ENCODE results near the gene CCR5AS.

The CCR5AS gene

GRCh38 chr3:46353647-46354410 is 53.0 kb downstream of the CCR5AS start, which contains the start of gene CCR2:
Gene CCR2, plus strand, starts transcription at chr3:46354111. Its CDS starts 3,417 bp downstream, at chr3:46357528.
- DNase-seq (peak in 1 of 10 donors; percentile 16), ATAC-seq (peak in 1 of 2 donors; percentile 54)
- Mint-ChIP-seq H3K4me1 (peaks cover 21 to 81% (median 60%) of the 10 kb centered on the region in 4 donors), H3K27ac (peak within 1 kb of the TSS in 6 of 10 donors; percentile 26 to 64 (median 48)), H3K27me3 (peaks cover 0 to 24% (median 4%) of the 10 kb centered on the region in 5 donors), H3K4me3 (peak within 1 kb of the TSS in 9 of 10 donors; percentile 4 to 67 (median 38)), H3K36me3 (no peaks in the 10 kb centered on the region), H3K9me3 (peaks cover 0 to 3% (median under 1%) of the 10 kb centered on the region in 9 donors)
- POLR2A ChIA-PET = no interaction called here

GRCh38 chr3:46353090-46353489 is 53.8 kb downstream of the CCR5AS start:
- DNase-seq (no peak), ATAC-seq (no peak)
- peaks cover 0 to 21% (median 4%) of the 10 kb centered on the region in 5 donors for H3K27me3 Mint-ChIP-seq
- POLR2A ChIA-PET = no interaction called here
- H3K27ac Mint-ChIP-seq = peak overlapping the region in 4 of 10 donors; percentile 26 to 53 (median 40)
- H3K4me1 Mint-ChIP-seq = peaks cover 23 to 85% (median 66%) of the 10 kb centered on the region in 4 donors
- peaks cover 0 to 9% (median 4%) of the 10 kb centered on the region in 9 donors for H3K9me3 Mint-ChIP-seq
- peak overlapping the region in 6 of 10 donors; percentile 5 to 50 (median 31) for H3K4me3 Mint-ChIP-seq
- H3K36me3 Mint-ChIP-seq = no peaks in the 10 kb centered on the region

DNA sequence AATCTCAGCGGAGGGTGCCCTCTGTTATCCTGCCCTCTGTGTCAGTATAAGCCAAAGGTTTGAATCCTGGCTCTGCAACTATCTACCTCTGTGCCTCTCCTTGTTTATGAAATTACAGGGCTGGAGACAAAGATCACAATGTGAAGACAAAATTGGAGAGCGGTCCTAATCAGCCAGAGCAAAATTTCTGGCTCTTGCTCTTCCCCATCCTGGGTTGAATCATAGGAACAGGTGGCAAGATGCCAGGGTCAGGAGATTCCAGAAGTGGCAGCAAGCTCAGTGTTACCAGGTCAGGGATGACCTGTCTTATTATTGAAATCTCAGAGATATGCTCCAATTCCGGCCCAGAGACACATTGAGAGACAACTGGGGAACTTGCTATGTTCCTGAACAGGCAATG is 55.2 kb downstream of the CCR5AS start:
- DNase-seq = no peak
- POLR2A ChIA-PET = no interaction called here
- H3K4me3 Mint-ChIP-seq = peak overlapping the region in 1 of 10 donors; percentile 13
- H3K27me3 Mint-ChIP-seq = peaks cover 0 to 16% (median 4%) of the 10 kb centered on the region in 5 donors
- H3K9me3 Mint-ChIP-seq = peaks cover 0 to 10% (median 4%) of the 10 kb centered on the region in 9 donors
- ATAC-seq = no peak
- H3K27ac Mint-ChIP-seq = peak overlapping the region in 1 of 10 donors; percentile 30
- H3K4me1 Mint-ChIP-seq = peaks cover 23 to 84% (median 70%) of the 10 kb centered on the region in 4 donors
- H3K36me3 Mint-ChIP-seq = peaks cover 0 to 6% (median 0%) of the 10 kb centered on the region in 3 donors

DNA sequence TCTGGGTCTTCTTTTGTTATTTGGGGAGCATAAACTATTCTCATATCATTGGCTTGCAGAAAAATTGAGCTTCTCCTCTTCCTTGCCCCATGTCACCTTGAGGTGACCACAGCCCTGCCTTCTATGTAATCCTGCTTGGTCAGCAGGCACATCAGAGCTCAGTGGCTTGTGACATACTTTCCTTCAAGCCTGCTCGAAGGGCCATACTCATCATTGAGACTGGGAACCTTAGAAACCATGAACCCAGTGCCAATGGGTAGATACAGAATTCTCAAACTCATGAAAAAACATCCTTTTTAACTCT is 56.7 kb downstream of the CCR5AS start:
- DNase-seq = no peak
- H3K4me3 Mint-ChIP-seq = peak overlapping the region in 9 of 10 donors; percentile 13 to 75 (median 69)
- no peak for ATAC-seq
- H3K4me1 Mint-ChIP-seq = peaks cover 21 to 73% (median 67%) of the 10 kb centered on the region in 4 donors
- peak overlapping the region in 5 of 10 donors; percentile 38 to 75 (median 55) for H3K27ac Mint-ChIP-seq
- H3K27me3 Mint-ChIP-seq = peaks cover 0 to 7% (median 0%) of the 10 kb centered on the region in 5 donors
- peaks cover 0 to 6% (median 0%) of the 10 kb centered on the region in 3 donors for H3K36me3 Mint-ChIP-seq
- peaks cover 0 to 10% (median 4%) of the 10 kb centered on the region in 9 donors for H3K9me3 Mint-ChIP-seq
- POLR2A ChIA-PET = interaction anchor here (0.6 kb wide), 1 partner anchor 978 kb away, joined by 5 read pairs; no protein-coding TSS in a partner anchor

DNA sequence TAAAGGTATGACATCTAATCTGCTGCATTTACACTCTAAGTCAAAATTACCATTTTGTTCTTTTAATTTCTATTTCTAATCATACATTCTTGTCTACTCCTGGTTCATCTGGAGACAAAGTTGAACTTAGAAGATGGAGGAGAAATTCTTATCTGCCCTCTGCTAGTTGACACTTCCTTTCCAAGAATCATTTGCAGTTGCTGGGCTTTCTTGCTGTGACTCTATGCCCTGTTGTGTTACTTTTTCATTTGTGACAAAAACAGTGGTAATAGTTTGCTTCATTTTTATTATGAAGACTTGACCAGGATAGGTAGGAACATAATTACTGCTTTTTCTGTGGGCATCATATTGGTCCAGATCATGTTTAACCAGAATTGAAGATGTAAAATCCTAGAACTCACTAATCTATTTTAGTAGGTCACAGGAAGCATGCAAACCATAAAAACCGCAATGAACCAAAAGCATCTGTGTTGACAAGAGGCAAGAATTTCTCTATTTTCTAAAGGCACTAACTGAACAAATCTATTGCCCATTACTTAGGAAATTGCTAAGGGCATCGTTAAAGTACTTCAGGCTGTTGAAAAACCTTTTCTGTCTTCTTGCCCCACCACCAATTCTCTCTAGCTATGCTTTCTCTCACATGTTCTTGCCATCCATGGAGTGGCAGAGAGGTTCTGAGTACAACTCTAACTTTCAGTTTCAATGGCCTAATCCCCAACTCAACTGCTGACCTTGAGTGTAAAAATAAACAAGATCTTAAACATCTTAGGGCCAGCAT is 57.2 kb downstream of the CCR5AS start:
- ATAC-seq (peak; percentile 37 to 51), DNase-seq (peak in 4 of 10 donors; percentile 20 to 38 (median 33))
- POLR2A ChIA-PET = interaction anchor here (0.6 kb wide), 1 partner anchor 979 kb away, joined by 5 read pairs; no protein-coding TSS in a partner anchor
- peak overlapping the region in 7 of 10 donors; percentile 38 to 75 (median 55) for H3K27ac Mint-ChIP-seq
- H3K9me3 Mint-ChIP-seq = peaks cover 0 to 10% (median 4%) of the 10 kb centered on the region in 9 donors
- H3K4me1 Mint-ChIP-seq = peaks cover 19 to 69% (median 63%) of the 10 kb centered on the region in 4 donors
- peaks cover 0 to 4% (median 0%) of the 10 kb centered on the region in 5 donors for H3K27me3 Mint-ChIP-seq
- peak overlapping the region; percentile 43 to 75 (median 69) for H3K4me3 Mint-ChIP-seq
- peaks cover 0 to 6% (median 0%) of the 10 kb centered on the region in 3 donors for H3K36me3 Mint-ChIP-seq

DNA sequence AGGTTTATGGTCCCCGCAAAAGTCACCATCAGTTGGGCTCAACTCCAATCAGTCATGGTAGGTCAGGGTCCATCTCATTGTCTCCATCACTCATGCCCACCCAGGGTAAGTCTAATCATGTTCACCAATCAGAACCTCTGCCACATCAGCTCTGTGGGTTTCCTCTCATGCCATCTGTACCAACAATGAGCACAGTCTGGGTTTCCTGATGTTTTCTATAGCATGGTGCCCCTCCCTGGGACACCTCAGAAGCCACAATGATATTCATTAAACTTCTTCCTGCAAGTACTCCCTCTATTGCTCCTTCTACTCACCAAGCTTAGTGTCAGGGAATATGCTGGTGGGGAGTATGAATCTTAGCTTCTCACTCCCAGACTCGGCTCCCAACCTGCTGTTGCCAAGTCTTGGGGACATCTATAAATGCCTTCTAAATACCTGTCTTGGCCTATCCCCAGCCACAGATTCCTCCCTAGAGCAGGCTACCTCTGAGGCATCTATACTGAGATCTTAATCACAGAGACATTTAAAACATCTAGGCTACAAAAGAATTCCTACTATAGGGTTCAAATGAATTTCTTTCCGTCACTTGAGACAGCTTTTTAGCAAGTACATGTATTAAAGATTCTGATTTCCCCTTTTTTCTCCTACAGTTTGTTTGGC is 57.9 kb downstream of the CCR5AS start:
- peak in 1 of 2 donors; percentile 29 for ATAC-seq
- H3K4me1 Mint-ChIP-seq = peaks cover 16 to 62% (median 57%) of the 10 kb centered on the region in 4 donors
- H3K9me3 Mint-ChIP-seq = peaks cover 0 to 10% (median 4%) of the 10 kb centered on the region in 9 donors
- peak overlapping the region; percentile 43 to 75 (median 69) for H3K4me3 Mint-ChIP-seq
- H3K36me3 Mint-ChIP-seq = peaks cover 0 to 6% (median 0%) of the 10 kb centered on the region in 3 donors
- H3K27ac Mint-ChIP-seq = peak overlapping the region in 8 of 10 donors; percentile 11 to 75 (median 50)
- DNase-seq = no peak
- no peaks in the 10 kb centered on the region for H3K27me3 Mint-ChIP-seq
- POLR2A ChIA-PET = interaction anchor here (0.6 kb wide), 1 partner anchor 635 kb away, joined by 3 read pairs; no protein-coding TSS in a partner anchor

DNA sequence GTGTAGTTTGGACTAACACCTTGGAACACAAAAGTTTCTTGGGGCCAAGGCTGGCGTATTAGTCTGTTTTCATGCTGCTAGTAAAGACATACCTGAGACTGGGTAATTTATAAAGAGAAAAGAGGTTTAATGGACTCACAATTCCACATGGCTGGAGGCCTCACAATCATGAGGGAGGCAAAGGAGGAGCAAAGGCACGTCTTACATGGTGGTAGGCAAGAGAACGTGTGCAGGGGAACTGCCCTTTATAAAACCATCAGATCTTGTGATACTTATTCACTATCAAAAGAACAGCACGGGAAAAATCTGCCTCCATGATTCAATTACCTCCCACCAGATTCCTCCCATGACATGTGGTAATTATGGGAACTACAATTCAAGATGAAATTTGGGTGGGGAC is 62.4 kb downstream of the CCR5AS start:
- Mint-ChIP-seq H3K9me3 (peaks cover 0 to 21% (median 13%) of the 10 kb centered on the region in 9 donors), H3K27ac (peak overlapping the region in 2 of 10 donors; percentile 19 to 37), H3K36me3 (peaks cover 0 to 11% (median 7%) of the 10 kb centered on the region in 3 donors), H3K4me3 (no peak overlapping the region), H3K4me1 (peaks cover 6 to 19% (median 16%) of the 10 kb centered on the region in 4 donors), H3K27me3 (no peaks in the 10 kb centered on the region)
- POLR2A ChIA-PET = no interaction called here
- DNase-seq = no peak
- ATAC-seq = no peak

DNA sequence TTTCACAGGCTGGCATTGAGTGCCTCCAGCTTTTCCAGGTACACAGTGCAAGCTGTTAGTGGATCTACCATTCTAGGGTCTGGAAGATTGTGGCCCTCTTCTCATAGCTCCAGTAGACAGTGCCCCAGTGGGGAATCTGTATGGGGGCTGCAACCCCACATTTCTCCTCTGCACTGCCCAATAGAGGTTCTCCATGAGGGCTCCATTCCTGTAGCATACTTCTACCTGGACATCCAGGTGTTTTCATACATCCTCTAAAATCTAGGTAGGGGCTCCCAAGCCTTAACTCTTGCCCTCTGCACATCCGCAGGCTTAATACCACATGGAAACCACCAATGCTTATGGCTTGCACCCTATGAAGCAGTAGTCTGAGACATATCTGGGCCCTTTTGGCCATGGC is 68.0 kb downstream of the CCR5AS start:
- no peak overlapping the region for H3K4me3 Mint-ChIP-seq
- ATAC-seq (no peak), DNase-seq (no peak)
- peaks cover 0 to 34% (median 23%) of the 10 kb centered on the region in 9 donors for H3K9me3 Mint-ChIP-seq
- H3K4me1 Mint-ChIP-seq = peaks cover 0 to 5% (median 0%) of the 10 kb centered on the region in 4 donors
- peaks cover 0 to 21% (median 17%) of the 10 kb centered on the region in 3 donors for H3K36me3 Mint-ChIP-seq
- POLR2A ChIA-PET = interaction anchor here (0.5 kb wide), 1 partner anchor 51 kb away, joined by 4 read pairs; no protein-coding TSS in a partner anchor
- no peaks in the 10 kb centered on the region for H3K27me3 Mint-ChIP-seq
- H3K27ac Mint-ChIP-seq = no peak overlapping the region

- ATAC-seq (no peak), DNase-seq (no peak)
- POLR2A ChIA-PET = no interaction called here
- Mint-ChIP-seq H3K4me1 (peaks cover 0 to 5% (median 0%) of the 10 kb centered on the region in 4 donors), H3K27me3 (no peaks in the 10 kb centered on the region), H3K27ac (no peak overlapping the region), H3K4me3 (no peak overlapping the region), H3K36me3 (peaks cover 0 to 21% (median 17%) of the 10 kb centered on the region in 3 donors), H3K9me3 (peaks cover 0 to 34% (median 23%) of the 10 kb centered on the region in 9 donors)
Observed at GRCh38 chr3:46337911-46338310, 69.0 kb downstream of the CCR5AS start.

DNA sequence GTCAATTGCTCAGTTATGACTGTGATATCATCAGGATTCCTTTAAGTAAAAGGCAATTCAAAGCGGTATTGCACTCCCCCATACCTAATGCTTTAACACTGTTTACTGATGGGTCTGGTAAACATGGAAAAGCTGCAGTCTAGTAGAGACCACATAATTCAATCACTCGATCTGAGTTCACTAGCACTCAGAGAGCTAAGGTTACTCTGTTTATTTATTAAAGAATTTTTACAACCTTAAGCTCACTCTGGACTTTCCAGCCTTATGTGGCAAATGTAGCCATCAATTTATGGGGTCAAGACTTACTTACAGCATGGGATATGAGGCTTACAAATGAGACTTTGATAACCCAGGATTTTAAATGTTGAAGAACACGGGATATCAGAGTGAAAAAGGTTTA is 71.3 kb downstream of the CCR5AS start:
- Mint-ChIP-seq H3K9me3 (peaks cover 0 to 34% (median 23%) of the 10 kb centered on the region in 9 donors), H3K4me3 (no peak overlapping the region), H3K27ac (no peak overlapping the region), H3K4me1 (peaks cover 0 to 5% (median 0%) of the 10 kb centered on the region in 4 donors), H3K36me3 (peaks cover 0 to 21% (median 17%) of the 10 kb centered on the region in 3 donors), H3K27me3 (peaks cover 0 to 5% (median 0%) of the 10 kb centered on the region in 5 donors)
- ATAC-seq (no peak), DNase-seq (no peak)
- POLR2A ChIA-PET = no interaction called here

- Mint-ChIP-seq H3K27ac (peak overlapping the region in 1 of 10 donors; percentile 28), H3K4me1 (peaks cover 0 to 5% (median 0%) of the 10 kb centered on the region in 4 donors), H3K27me3 (peaks cover 0 to 5% (median 0%) of the 10 kb centered on the region in 5 donors), H3K9me3 (peaks cover 0 to 29% (median 20%) of the 10 kb centered on the region in 9 donors), H3K36me3 (peaks cover 0 to 19% (median 15%) of the 10 kb centered on the region in 3 donors), H3K4me3 (no peak overlapping the region)
- POLR2A ChIA-PET = no interaction called here
- ATAC-seq = no peak
- DNase-seq = no peak
Observed at GRCh38 chr3:46334741-46335478, 72.0 kb downstream of the CCR5AS start.
